Stimulated activated CD8-positive, alpha-beta memory T cell treated with anti-CD3 and anti-CD28 coated beads, Interleukin-15, amount 100 ng/mL, for 1 hour (primary cell): ENCODE measurements around the gene ABCC4.

ENCODE experiments used
- DNase-seq: peaks from one replicate; pipeline ENCODE4 v3.0.0-alpha.2; 2020; ENCODE audit warnings: low read depth

Gene ABCC4

GRCh38 chr13:95044452-95045205 lies 256.6 kb downstream of the ABCC4 start:
- DNase-seq: no peak

- DNase-seq: no peak
Observed at GRCh38 chr13:95039415-95039814, 261.8 kb downstream of the ABCC4 start.

- DNase-seq: no peak
Observed at GRCh38 chr13:95038949-95039348, 262.3 kb downstream of the ABCC4 start.

GRCh38 chr13:95035311-95036109 lies 265.7 kb downstream of the ABCC4 start:
- no peak for DNase-seq

- DNase-seq: no peak
Observed at GRCh38 chr13:95033890-95034289, 267.4 kb downstream of the ABCC4 start.

GRCh38 chr13:95032121-95032520 lies 269.1 kb downstream of the ABCC4 start:
- DNase-seq: no peak

- no peak for DNase-seq
Observed at GRCh38 chr13:95030821-95031343, 270.4 kb downstream of the ABCC4 start.

- no peak for DNase-seq
Observed at GRCh38 chr13:95027638-95028037, 273.6 kb downstream of the ABCC4 start.

- DNase-seq: no peak
Observed at GRCh38 chr13:95025116-95025515, 276.1 kb downstream of the ABCC4 start.

- no peak for DNase-seq
Observed at GRCh38 chr13:95023405-95023804, 277.8 kb downstream of the ABCC4 start.

- no peak for DNase-seq
Observed at GRCh38 chr13:95020298-95020987, 280.8 kb downstream of the ABCC4 start.

- no peak for DNase-seq
Observed at GRCh38 chr13:95019886-95020285, 281.4 kb downstream of the ABCC4 start.

GRCh38 chr13:95007322-95007721 lies 293.9 kb downstream of the ABCC4 start:
- no peak for DNase-seq

GRCh38 chr13:95005300-95005699 lies 296.0 kb downstream of the ABCC4 start:
- no peak for DNase-seq

GRCh38 chr13:95003019-95003813 lies 298.0 kb downstream of the ABCC4 start:
- DNase-seq: no peak

- DNase-seq: no peak
Observed at GRCh38 chr13:95002126-95002525, 299.1 kb downstream of the ABCC4 start.

GRCh38 chr13:94999871-95000270 lies 301.4 kb downstream of the ABCC4 start:
- no peak for DNase-seq

- no peak for DNase-seq
Observed at GRCh38 chr13:94997126-94997525, 304.1 kb downstream of the ABCC4 start.

GRCh38 chr13:94996445-94996844 lies 304.8 kb downstream of the ABCC4 start:
- no peak for DNase-seq

- DNase-seq: no peak
Observed at GRCh38 chr13:94994506-94994905, 306.7 kb downstream of the ABCC4 start.

GRCh38 chr13:94993616-94994015 lies 307.6 kb downstream of the ABCC4 start:
- DNase-seq: no peak
